ENCODE measurements around the gene NAA50. TPM values are rescaled to one million over a fixed set of nuclear protein-coding genes. Genes with fewer than 3 reads are reported as not detected.

The NAA50 gene
- total and polyA plus RNA-seq, 10 of the 15 experiments (the other 5 are each of a cell fraction or from before 2014, with no cell fraction given) = 31.7 to 205 (median 110) TPM

GRCh38 chr3:113746548-113747282 is 666 bp upstream of the NAA50 start, which contains the start of gene ATP6V1A (continued):
- TF ChIP-seq STAT3 (IDR thresholded peaks at IDR 0.05; ENCODE audit: low read depth, low read length) (no peak), USF1 (IDR thresholded peaks at IDR 0.05; ENCODE audit: borderline replicate concordance, extremely low read length, insufficient read depth, low read depth, low read length) (peak; percentile 61), RAD51 (IDR thresholded peaks at IDR 0.05) (peak; percentile 99), RAD21 (IDR thresholded peaks at IDR 0.05; ENCODE audit: insufficient read depth, low read depth, low read length) (no peak), YBX1 (IDR thresholded peaks at IDR 0.05) (no peak), REST (IDR thresholded peaks at IDR 0.05; ENCODE audit: low read depth, low read length) (no peak), YY1 (IDR thresholded peaks at IDR 0.05; ENCODE audit: low read depth, low read length) (peak; percentile 64), MEF2A (IDR thresholded peaks at IDR 0.05; ENCODE audit: insufficient read depth, low read depth, low read length) (0 out of 2 replicates have a peak, but pooled peaks have one; percentile 41), POLR2AphosphoS2 (IDR thresholded peaks at IDR 0.05; ENCODE audit: low read depth, low read length) (no peak), TBL1XR1 (IDR thresholded peaks at IDR 0.05; ENCODE audit: low read depth, low read length) (no peak), TCF7 (IDR thresholded peaks at IDR 0.05; ENCODE audit: borderline replicate concordance) (peak; percentile 49; the same call in 1 of the 2 replicates), DPF2 (IDR thresholded peaks at IDR 0.05) (no peak), LARP7 (IDR thresholded peaks at IDR 0.05) (no peak; the same call in 1 of the 2 replicates), ZSCAN29 (IDR thresholded peaks at IDR 0.05) (no peak), ESRRA (IDR thresholded peaks at IDR 0.05; ENCODE audit: low read length) (no peak), NFXL1 (IDR thresholded peaks at IDR 0.05; ENCODE audit: borderline replicate concordance) (no peak), RUNX3 (IDR thresholded peaks at IDR 0.05; ENCODE audit: low read length) (peak; percentile 72), NR2F1 (conservative IDR thresholded peaks at IDR 0.05) (no peak), RBBP5 (conservative IDR thresholded peaks at IDR 0.05) (no peak), SMC3 (IDR thresholded peaks at IDR 0.05; ENCODE audit: borderline replicate concordance, low read length) (no peak)
- TF ChIP-seq, protein P1, sequence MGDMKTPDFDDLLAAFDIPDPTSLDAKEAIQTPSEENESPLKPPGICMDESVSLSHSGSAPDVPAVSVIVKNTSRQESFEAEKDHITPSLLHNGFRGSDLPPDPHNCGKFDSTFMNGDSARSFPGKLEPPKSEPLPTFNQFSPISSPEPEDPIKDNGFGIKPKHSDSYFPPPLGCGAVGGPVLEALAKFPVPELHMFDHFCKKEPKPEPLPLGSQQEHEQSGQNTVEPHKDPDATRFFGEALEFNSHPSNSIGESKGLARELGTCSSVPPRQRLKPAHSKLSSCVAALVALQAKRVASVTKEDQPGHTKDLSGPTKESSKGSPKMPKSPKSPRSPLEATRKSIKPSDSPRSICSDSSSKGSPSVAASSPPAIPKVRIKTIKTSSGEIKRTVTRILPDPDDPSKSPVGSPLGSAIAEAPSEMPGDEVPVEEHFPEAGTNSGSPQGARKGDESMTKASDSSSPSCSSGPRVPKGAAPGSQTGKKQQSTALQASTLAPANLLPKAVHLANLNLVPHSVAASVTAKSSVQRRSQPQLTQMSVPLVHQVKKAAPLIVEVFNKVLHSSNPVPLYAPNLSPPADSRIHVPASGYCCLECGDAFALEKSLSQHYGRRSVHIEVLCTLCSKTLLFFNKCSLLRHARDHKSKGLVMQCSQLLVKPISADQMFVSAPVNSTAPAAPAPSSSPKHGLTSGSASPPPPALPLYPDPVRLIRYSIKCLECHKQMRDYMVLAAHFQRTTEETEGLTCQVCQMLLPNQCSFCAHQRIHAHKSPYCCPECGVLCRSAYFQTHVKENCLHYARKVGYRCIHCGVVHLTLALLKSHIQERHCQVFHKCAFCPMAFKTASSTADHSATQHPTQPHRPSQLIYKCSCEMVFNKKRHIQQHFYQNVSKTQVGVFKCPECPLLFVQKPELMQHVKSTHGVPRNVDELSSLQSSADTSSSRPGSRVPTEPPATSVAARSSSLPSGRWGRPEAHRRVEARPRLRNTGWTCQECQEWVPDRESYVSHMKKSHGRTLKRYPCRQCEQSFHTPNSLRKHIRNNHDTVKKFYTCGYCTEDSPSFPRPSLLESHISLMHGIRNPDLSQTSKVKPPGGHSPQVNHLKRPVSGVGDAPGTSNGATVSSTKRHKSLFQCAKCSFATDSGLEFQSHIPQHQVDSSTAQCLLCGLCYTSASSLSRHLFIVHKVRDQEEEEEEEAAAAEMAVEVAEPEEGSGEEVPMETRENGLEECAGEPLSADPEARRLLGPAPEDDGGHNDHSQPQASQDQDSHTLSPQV (IDR thresholded peaks at IDR 0.05) = no peak
- TF ChIP-seq, protein P2, sequence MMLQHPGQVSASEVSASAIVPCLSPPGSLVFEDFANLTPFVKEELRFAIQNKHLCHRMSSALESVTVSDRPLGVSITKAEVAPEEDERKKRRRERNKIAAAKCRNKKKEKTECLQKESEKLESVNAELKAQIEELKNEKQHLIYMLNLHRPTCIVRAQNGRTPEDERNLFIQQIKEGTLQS (IDR thresholded peaks at IDR 0.05; ENCODE audit: borderline replicate concordance, extremely low read depth, low read depth, low read length) = no peak; the same call in 1 of the 2 replicates
- TF ChIP-seq, protein P3, sequence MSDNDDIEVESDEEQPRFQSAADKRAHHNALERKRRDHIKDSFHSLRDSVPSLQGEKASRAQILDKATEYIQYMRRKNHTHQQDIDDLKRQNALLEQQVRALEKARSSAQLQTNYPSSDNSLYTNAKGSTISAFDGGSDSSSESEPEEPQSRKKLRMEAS (IDR thresholded peaks at IDR 0.05; ENCODE audit: low read depth, low read length) = no peak

Data from GM12878 (cell line).